ENCODE measurements around the gene SMCO2.

DNA sequence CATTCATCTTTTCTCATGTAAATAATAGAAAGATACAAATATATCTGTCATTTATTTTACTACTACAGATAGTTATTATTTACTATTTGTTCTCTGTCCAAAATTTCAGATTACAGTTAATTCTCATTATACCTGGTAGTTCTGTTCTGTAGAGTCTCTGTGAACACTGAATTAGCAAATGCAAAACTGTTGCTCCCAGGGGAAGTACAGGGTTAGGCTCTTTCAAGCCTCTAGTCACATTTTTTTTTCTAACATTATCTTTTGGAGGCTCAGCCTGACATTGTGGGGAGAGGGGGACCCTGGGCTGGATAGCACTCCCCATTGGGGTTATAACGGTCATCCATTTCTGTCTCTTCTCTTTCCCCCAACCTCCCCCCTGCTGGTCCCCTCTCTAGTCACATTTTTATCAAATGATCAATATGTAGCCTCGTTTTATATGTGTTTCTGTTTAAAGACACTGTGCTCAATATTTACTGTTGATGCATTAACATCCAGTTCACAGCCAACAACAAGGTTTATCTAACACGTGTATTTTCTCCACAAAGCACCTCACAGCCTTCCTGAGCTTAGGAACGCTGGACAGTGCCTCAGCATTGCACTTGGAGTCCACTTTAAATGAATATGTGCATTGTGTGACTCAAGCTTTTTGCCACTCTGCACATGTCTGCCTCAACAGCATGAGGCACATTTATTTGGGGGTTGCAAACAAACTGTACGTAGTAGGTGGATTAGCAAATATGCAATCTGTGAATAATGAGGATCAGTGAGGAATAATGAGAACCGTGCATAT, 4.7 kb downstream of the SMCO2 start:
- TF ChIP-seq, protein P1, sequence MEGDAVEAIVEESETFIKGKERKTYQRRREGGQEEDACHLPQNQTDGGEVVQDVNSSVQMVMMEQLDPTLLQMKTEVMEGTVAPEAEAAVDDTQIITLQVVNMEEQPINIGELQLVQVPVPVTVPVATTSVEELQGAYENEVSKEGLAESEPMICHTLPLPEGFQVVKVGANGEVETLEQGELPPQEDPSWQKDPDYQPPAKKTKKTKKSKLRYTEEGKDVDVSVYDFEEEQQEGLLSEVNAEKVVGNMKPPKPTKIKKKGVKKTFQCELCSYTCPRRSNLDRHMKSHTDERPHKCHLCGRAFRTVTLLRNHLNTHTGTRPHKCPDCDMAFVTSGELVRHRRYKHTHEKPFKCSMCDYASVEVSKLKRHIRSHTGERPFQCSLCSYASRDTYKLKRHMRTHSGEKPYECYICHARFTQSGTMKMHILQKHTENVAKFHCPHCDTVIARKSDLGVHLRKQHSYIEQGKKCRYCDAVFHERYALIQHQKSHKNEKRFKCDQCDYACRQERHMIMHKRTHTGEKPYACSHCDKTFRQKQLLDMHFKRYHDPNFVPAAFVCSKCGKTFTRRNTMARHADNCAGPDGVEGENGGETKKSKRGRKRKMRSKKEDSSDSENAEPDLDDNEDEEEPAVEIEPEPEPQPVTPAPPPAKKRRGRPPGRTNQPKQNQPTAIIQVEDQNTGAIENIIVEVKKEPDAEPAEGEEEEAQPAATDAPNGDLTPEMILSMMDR (IDR thresholded peaks at IDR 0.05), result no peak
- TF ChIP-seq POLR2A (IDR thresholded peaks at IDR 0.05), result no peak

Measured in prostate gland (tissue), 2 donors.